Ovary (tissue), 3 donors: ENCODE measurements around the gene QSOX2.

Experiments
- EP300 ChIP-seq: sonication (generic); formaldehyde crosslinking; IDR thresholded peaks from one replicate; pipeline ENCODE4 v1.6.1; 2017; ENCODE audit warnings: antibody characterized with exemption
- POLR2A ChIP-seq: fragments of 450-650 bp; IDR thresholded peaks from one replicate; pipeline ENCODE4 v1.6.1; 2017; ENCODE audit warnings: antibody characterized with exemption, mild to moderate bottlenecking, moderate library complexity
- TF ChIP-seq, protein P1 (sequence below), 3 donors: fragments of 450-650 bp in 2 of 3; fragments of 200-600 bp in 1 of 3; IDR thresholded peaks; one replicate each; pipeline versions ENCODE4 v1.5.1 to v1.8.0; 2016 to 2022; ENCODE audit warnings: antibody characterized with exemption in 3 of 3, mild to moderate bottlenecking in 1 of 3
- donor health status: DM: no; HTN: no; CAD: no.

DNA sequence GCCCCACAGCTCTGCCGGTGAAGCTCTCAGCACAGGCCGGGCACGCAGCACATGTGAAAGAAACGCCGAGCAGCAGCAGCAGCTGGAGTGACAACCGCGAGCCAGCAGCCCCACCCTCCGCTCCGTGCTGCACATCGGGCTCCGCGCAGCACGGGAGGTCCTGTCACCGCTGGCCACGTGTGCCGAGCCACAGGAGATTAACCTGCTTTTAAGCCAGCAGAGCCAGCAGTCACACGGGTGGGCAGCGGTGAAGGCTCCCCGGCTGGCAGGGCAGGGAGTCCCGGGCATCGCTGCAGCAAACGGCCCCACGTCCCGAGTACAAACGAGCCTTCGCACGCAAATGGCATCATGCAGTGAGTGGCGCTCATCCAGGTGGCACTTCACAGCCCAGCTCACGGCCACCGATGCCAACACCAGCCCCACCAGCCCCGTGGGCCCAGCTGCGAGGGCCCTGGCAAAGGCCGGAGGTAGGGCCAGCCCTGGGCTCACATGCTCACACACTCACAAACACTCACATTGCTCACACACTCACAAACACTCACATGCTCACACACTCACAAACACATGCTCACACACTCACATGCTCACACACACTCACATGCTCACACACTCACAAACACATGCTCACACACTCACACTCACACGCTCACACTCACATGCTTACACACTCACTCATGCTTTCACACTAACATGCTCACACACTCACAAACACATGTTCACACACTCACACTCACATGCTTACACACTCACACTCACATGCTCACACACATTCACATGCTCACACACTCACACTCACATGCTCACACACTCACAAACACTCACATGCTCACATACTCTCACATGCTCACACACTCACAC, 47.2 kb upstream of the QSOX2 start:
- TF ChIP-seq, protein P1, sequence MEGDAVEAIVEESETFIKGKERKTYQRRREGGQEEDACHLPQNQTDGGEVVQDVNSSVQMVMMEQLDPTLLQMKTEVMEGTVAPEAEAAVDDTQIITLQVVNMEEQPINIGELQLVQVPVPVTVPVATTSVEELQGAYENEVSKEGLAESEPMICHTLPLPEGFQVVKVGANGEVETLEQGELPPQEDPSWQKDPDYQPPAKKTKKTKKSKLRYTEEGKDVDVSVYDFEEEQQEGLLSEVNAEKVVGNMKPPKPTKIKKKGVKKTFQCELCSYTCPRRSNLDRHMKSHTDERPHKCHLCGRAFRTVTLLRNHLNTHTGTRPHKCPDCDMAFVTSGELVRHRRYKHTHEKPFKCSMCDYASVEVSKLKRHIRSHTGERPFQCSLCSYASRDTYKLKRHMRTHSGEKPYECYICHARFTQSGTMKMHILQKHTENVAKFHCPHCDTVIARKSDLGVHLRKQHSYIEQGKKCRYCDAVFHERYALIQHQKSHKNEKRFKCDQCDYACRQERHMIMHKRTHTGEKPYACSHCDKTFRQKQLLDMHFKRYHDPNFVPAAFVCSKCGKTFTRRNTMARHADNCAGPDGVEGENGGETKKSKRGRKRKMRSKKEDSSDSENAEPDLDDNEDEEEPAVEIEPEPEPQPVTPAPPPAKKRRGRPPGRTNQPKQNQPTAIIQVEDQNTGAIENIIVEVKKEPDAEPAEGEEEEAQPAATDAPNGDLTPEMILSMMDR (IDR thresholded peaks at IDR 0.05), result no peak
- TF ChIP-seq EP300 (no peak), POLR2A (no peak)
